Activated CD8-positive, alpha-beta T cell treated with anti-CD3 and anti-CD28 coated beads, Interleukin-2, amount 10 ng/mL, durations not matched to agents 7 days and 5 days (primary cell): ENCODE data around the gene CARMIL3. TPM values are rescaled to one million over a fixed set of nuclear protein-coding genes. Genes with fewer than 3 reads are reported as not detected.
A peak's percentile ranks its signal among the peaks of the same experiment; 100 is the strongest.

ENCODE experiments used
- ATAC-seq: fragments of 150-1000 bp; cut with Tn5 transposase; one replicate; pipeline ENCODE4 v1.10.0; 2021; ENCODE audit warnings: moderate library complexity
- CTCF ChIA-PET: fragments of 350-600 bp; sonication (Branson Sonifier 250); formaldehyde crosslinking; loops from one replicate; lab custom pipeline; 2021; ENCODE audit warnings: antibody characterized with exemption; lab: Charles Lee
- POLR2A ChIA-PET: fragments of 350-600 bp; sonication (Branson Sonifier 250); formaldehyde crosslinking; loops from one replicate; lab custom pipeline; 2021; ENCODE audit warnings: antibody characterized with exemption; lab: Charles Lee
- DNase-seq: peaks from one replicate; pipeline ENCODE4 v3.0.0-alpha.2; 2020
- H3K27ac Mint-ChIP-seq: one replicate; pipeline ENCODE4 v1.8.0; 2021; ENCODE audit warnings: mild to moderate bottlenecking, mixed read lengths
- H3K27me3 Mint-ChIP-seq: one replicate; pipeline ENCODE4 v1.8.0; 2021; ENCODE audit warnings: low read depth, mixed read lengths
- H3K36me3 Mint-ChIP-seq: one replicate; pipeline ENCODE4 v1.8.0; 2021; ENCODE audit warnings: low read depth, mixed read lengths
- H3K4me1 Mint-ChIP-seq: one replicate; pipeline ENCODE4 v1.8.0; 2021; ENCODE audit warnings: low read depth, mixed read lengths
- H3K4me3 Mint-ChIP-seq: one replicate; pipeline ENCODE4 v1.8.0; 2021; ENCODE audit warnings: mild to moderate bottlenecking, mixed read lengths
- H3K9me3 Mint-ChIP-seq: one replicate; pipeline ENCODE4 v1.8.0; 2022; ENCODE audit warnings: mixed read lengths; ENCODE audit not compliant: insufficient read depth
- total RNA-seq, 2 experiments: library from RNA; stranded (reverse); gene quantifications; one replicate each; pipeline ENCODE4 v1.2.3, GENCODE V29; 2021

The CARMIL3 gene
- total RNA-seq, 2 experiments from 2014 or later: 0.86 to 0.95 TPM

GRCh38 chr14:24110523-24110922, 58.7 kb downstream of the CARMIL3 start:
- Mint-ChIP-seq H3K36me3 (peaks cover 9% of the 10 kb centered on the region), H3K4me3 (no peak overlapping the region), H3K9me3 (no peaks in the 10 kb centered on the region), H3K27me3 (no peaks in the 10 kb centered on the region), H3K27ac (no peak overlapping the region), H3K4me1 (peaks cover 45% of the 10 kb centered on the region)
- no peak for DNase-seq
- ChIA-PET CTCF (interaction anchor here (0.8 to 9.5 kb wide), 13 partner anchors 10 to 479 kb away, joined by 3 to 315 read pairs (median 4); partner anchors contain the start of genes IRF9, PCK2, PSME1 and PSME2), POLR2A (interaction anchor here (0.8 to 6.7 kb wide), 4 partner anchors 16 to 85 kb away, joined by 3 to 89 read pairs (median 20); partner anchors contain the start of genes IRF9, PCK2 and TM9SF1)
- ATAC-seq: no peak

DNA sequence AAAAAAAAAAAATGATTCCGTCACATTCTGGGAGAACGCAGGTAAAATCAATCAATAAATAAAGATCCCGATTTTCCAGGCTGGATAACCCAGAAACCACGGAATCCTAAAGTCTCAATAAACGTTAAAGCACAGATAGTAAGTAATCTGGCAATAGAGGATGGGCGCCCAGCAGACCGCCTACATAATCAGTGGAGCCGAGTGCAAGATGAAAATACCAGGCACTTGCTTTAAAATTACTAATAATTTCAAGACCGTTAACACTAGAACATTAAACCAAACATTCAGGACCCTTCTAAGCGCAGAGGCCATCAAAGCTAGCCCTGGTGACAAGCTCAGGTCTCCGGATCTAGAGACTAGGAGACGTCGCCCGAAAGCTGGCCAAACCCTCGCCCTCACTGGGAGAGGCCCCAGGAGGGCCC, 61.6 kb downstream of the CARMIL3 start:
- ChIA-PET POLR2A (interaction anchor here (1.1 to 6.9 kb wide), 17 partner anchors 10 to 129 kb away, joined by 3 to 119 read pairs (median 12); partner anchors contain the start of genes CARMIL3, CHMP4A, EMC9 and FITM1), CTCF (interaction anchor here (1.0 to 5.0 kb wide), 13 partner anchors 9 to 158 kb away, joined by 3 to 43 read pairs (median 8); partner anchors contain the start of genes CARMIL3, CHMP4A, EMC9 and IRF9)
- Mint-ChIP-seq H3K4me1 (peaks cover 47% of the 10 kb centered on the region), H3K27me3 (no peaks in the 10 kb centered on the region), H3K27ac (peak overlapping the region; percentile 99), H3K4me3 (peak overlapping the region; percentile 96), H3K9me3 (no peaks in the 10 kb centered on the region), H3K36me3 (peaks cover 34% of the 10 kb centered on the region)
- ATAC-seq: no peak
- DNase-seq: no peak

GRCh38 chr14:24113801-24114531, 62.2 kb downstream of the CARMIL3 start:
- Mint-ChIP-seq H3K36me3 (peaks cover 40% of the 10 kb centered on the region), H3K27me3 (no peaks in the 10 kb centered on the region), H3K4me3 (peak overlapping the region; percentile 96), H3K9me3 (no peaks in the 10 kb centered on the region), H3K27ac (peak overlapping the region; percentile 99), H3K4me1 (peaks cover 44% of the 10 kb centered on the region)
- ATAC-seq (no peak), DNase-seq (peak; percentile 88)
- POLR2A ChIA-PET: interaction anchor here (0.8 to 6.9 kb wide), 29 partner anchors 8 to 128 kb away, joined by 3 to 119 read pairs (median 8); partner anchors contain the start of genes CARMIL3, CHMP4A, EMC9 and FITM1
- CTCF ChIA-PET: interaction anchor here (0.7 to 5.0 kb wide), 20 partner anchors 8 to 318 kb away, joined by 3 to 43 read pairs (median 5); partner anchors contain the start of genes CARMIL3, CHMP4A, CIDEB and EMC9

DNA sequence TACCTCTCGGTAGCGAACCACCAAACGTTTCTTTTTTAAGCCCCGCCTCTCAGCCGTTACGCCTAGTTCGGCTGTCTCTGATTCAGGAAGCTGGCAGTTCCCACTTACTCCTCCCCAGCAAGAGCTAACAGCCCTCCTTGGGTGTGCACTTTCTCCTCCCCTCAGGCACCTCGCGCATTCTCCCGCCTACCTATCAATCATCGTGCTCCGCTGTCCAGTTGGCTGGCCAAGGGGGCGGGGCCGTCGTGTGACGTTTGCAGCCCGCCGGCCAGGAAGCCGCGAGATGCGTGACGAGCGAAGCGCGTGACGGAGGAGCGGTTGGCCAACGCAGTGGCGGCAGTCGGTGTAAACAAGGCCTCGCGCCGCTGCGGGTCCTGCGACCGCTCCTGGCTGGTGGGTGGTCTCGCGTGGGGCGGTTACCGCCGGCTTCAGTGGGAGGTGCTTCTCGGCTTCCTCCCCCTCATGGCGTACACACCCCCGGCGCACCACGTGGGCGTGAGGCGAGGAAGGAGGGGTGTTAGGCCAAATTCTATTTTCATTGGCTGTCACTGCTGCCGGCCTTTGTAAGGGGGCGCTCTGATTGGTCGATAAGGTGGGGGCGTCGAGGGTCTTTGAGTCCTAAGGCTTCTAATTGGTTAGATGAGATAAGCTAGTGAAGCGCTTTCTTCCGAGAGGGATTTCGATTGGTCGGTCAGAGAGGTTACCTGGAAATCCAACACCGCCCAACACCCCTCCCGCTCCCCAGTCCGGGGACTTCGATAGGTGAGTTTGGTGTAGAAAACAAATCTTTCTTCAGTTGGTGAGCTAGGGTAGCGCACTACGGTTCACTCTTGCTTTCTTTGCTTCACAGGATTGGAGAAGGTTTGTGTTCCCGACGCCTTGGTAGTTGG, 63.0 kb downstream of the CARMIL3 start, which contains the start of the genes DCAF11 and NRL:
Gene DCAF11 (plus strand): TSS at position 246 of the 890 bp plus-strand sequence. CDS start 818 bp downstream, outside the sequence.
Gene NRL (minus strand): TSS at position 418 of the 890 bp plus-strand sequence. CDS start 32,101 bp downstream, outside the sequence.
- H3K27ac Mint-ChIP-seq: peak within 1 kb of the TSS; percentile 99
- peak; percentile 99 for DNase-seq
- CTCF ChIA-PET: interaction anchor here (0.6 to 5.0 kb wide), 22 partner anchors 7 to 317 kb away, joined by 3 to 43 read pairs (median 5); partner anchors contain the start of genes CIDEB, EMC9, FITM1 and IRF9
- ATAC-seq: peak; percentile 92
- H3K9me3 Mint-ChIP-seq: no peaks in the 10 kb centered on the region
- POLR2A ChIA-PET: interaction anchor here (0.8 to 6.9 kb wide), 29 partner anchors 9 to 185 kb away, joined by 3 to 119 read pairs (median 8); partner anchors contain the start of genes CARMIL3, EMC9, FITM1 and IRF9
- peaks cover 48% of the 10 kb centered on the region for H3K36me3 Mint-ChIP-seq
- H3K4me1 Mint-ChIP-seq: peaks cover 38% of the 10 kb centered on the region
- peak within 1 kb of the TSS; percentile 96 for H3K4me3 Mint-ChIP-seq
- H3K27me3 Mint-ChIP-seq: no peaks in the 10 kb centered on the region

DNA sequence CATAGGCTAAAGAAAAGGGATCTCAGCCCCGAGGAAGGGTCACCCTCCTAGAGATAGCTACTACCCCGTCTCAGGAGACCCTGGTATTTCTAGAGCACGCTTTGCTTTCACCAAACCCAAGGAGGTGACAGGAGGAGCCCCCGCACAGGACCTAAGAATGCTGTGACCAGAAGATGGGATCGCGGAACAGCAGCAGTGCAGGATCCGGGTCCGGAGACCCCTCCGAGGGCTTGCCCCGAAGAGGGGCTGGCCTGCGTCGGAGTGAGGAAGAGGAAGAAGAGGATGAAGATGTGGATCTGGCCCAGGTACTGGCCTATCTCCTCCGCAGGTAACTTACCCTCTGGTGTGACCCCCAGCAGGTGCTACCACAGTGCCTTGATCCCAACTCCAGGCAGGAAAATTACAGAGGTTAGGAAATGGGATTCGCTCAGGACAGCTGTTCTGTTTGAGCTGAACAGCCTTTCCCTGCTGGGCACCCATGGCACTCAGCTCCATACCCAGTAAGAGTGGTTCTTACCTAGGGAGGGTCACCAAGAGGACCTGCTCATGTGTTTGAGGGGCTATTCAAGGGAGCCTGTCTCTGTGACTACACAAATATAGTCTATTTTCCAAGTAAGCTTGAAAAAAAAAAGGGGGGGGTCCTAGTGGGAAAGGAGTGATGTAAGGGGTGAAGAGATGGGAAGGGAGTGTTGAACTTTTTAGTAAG, 63.8 kb downstream of the CARMIL3 start:
- Mint-ChIP-seq H3K36me3 (peaks cover 51% of the 10 kb centered on the region), H3K4me1 (peaks cover 32% of the 10 kb centered on the region)
- ATAC-seq: no peak

DNA sequence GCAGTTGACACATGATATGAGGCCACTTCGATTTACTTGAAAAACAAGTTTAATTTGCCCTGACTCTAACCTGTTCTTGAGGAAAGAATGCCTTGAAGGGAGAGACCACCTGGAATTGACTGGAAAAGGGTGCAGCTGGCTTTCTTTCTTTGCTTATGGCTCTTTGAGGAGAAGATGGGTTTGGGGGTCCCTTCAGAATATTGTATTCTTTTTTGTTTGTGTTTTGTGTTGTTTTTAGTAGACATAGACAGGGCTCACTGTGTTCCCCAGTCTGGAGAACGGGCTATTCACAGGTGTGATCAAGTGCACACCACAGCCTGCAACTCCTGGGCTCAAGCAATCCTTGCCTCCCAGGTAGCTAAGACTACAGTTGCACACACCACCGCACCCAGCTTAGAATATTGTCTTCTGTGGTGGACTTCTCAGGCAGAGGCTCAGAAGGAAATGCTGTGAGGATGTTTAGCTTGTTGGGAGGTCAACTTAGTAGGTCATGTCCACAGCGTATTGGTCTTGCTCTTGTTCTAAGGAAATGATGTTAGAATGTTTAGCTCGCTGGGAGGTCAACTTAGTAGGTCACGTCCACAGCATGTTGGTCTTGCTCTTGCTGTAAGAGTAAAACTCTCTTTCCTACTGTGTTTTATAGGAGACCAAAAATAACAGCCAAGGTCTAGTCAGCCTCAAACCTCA, 64.5 kb downstream of the CARMIL3 start:
- H3K27me3 Mint-ChIP-seq: no peaks in the 10 kb centered on the region
- peak overlapping the region; percentile 99 for H3K27ac Mint-ChIP-seq
- DNase-seq: no peak
- POLR2A ChIA-PET: interaction anchor here (0.6 to 6.9 kb wide), 8 partner anchors 18 to 79 kb away, joined by 3 to 119 read pairs (median 8); partner anchors contain the start of genes FITM1, IRF9, PSME1 and PSME2
- CTCF ChIA-PET: interaction anchor here (0.9 to 5.0 kb wide), 9 partner anchors 11 to 192 kb away, joined by 3 to 43 read pairs (median 8); partner anchors contain the start of genes EMC9, IRF9, PSME1 and PSME2
- H3K9me3 Mint-ChIP-seq: no peaks in the 10 kb centered on the region
- ATAC-seq: no peak
- H3K4me1 Mint-ChIP-seq: peaks cover 30% of the 10 kb centered on the region
- peak overlapping the region; percentile 96 for H3K4me3 Mint-ChIP-seq
- H3K36me3 Mint-ChIP-seq: peaks cover 54% of the 10 kb centered on the region

More for the DNA sequence above, 63.8 kb downstream of the CARMIL3 start:
- DNase-seq: no peak
- CTCF ChIA-PET: interaction anchor here (0.6 to 5.0 kb wide), 22 partner anchors 8 to 193 kb away, joined by 3 to 43 read pairs (median 7); partner anchors contain the start of genes CIDEB, EMC9, FITM1 and IRF9
- Mint-ChIP-seq H3K4me3 (peak overlapping the region; percentile 96), H3K27me3 (no peaks in the 10 kb centered on the region), H3K9me3 (no peaks in the 10 kb centered on the region), H3K27ac (peak overlapping the region; percentile 99)
- POLR2A ChIA-PET: interaction anchor here (0.9 to 6.9 kb wide), 15 partner anchors 10 to 184 kb away, joined by 3 to 119 read pairs (median 14); partner anchors contain the start of genes EMC9, FITM1, IRF9 and MDP1

DNA sequence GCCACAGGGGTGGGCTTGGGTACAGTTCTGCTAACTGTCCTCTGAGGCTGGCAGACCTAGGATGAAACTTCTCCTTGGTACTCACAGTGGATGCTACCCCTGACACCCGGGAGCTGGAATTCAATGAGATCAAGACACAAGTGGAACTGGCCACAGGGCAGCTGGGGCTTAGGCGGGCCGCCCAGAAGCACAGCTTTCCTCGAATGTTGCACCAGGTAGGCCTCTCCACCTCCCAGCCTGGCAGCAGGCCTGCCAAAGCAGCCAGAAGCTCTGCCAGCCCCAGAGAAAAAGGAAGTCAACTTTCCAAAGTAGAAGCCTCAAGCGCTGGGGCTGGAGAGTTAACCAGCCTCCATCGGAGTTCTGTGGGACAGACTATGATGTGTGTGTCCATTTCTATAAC, 65.4 kb downstream of the CARMIL3 start:
- peaks cover 29% of the 10 kb centered on the region for H3K4me1 Mint-ChIP-seq
- no peak for DNase-seq
- H3K4me3 Mint-ChIP-seq: no peak overlapping the region

More for the DNA sequence above, 65.4 kb downstream of the CARMIL3 start:
- CTCF ChIA-PET: interaction anchor here (1.2 to 5.0 kb wide), 8 partner anchors 8 to 43 kb away, joined by 4 to 43 read pairs (median 8); partner anchors contain the start of genes EMC9, IRF9, PSME1 and PSME2
- POLR2A ChIA-PET: interaction anchor here (0.9 to 6.9 kb wide), 4 partner anchors 17 to 43 kb away, joined by 3 to 119 read pairs (median 30); partner anchors contain the start of genes EMC9, FITM1, PSME1 and PSME2
- Mint-ChIP-seq H3K27me3 (no peaks in the 10 kb centered on the region), H3K27ac (no peak overlapping the region), H3K9me3 (no peaks in the 10 kb centered on the region), H3K36me3 (peaks cover 58% of the 10 kb centered on the region)
- ATAC-seq: no peak
